Neuron (in vitro differentiated cells): ENCODE data around the gene TSSK6.

Experiments
- H2AFZ ChIP-seq: one replicate; pipeline ENCODE4 v1.6.1; 2013; ENCODE audit warnings: low read depth, mild to moderate bottlenecking, inconsistent platforms, low read length, moderate library complexity
- H3K27me3 ChIP-seq: one replicate; pipeline ENCODE4 v1.6.1; 2013; ENCODE audit warnings: low read length; ENCODE audit not compliant: insufficient read depth
- H3K36me3 ChIP-seq: one replicate; pipeline ENCODE4 v1.6.1; 2013; ENCODE audit warnings: low read length; ENCODE audit not compliant: insufficient read depth
- H3K4me1 ChIP-seq: one replicate; pipeline ENCODE4 v1.6.1; 2013; ENCODE audit warnings: low read length; ENCODE audit not compliant: insufficient read depth
- H3K4me3 ChIP-seq: 2 replicates; pipeline ENCODE4 v1.5.1; 2013; ENCODE audit warnings: mild to moderate bottlenecking, low read length, moderate library complexity
- H3K9me3 ChIP-seq: one replicate; pipeline ENCODE4 v1.6.1; 2013; ENCODE audit warnings: low read length

Gene TSSK6

GRCh38 chr19:19541616-19542015 is 26.3 kb upstream of the TSSK6 start:
- Histone ChIP-seq H3K27me3 (no peaks in the 10 kb centered on the region), H2AFZ (no peak overlapping the region), H3K9me3 (peaks cover 12% of the 10 kb centered on the region), H3K36me3 (peaks cover 4% of the 10 kb centered on the region), H3K4me1 (no peaks in the 10 kb centered on the region), H3K4me3 (no peak overlapping the region)

GRCh38 chr19:19540715-19541515 is 25.6 kb upstream of the TSSK6 start:
- H3K36me3 ChIP-seq: peaks cover 4% of the 10 kb centered on the region
- H3K4me3 ChIP-seq: no peak overlapping the region
- H3K27me3 ChIP-seq: no peaks in the 10 kb centered on the region
- peaks cover 12% of the 10 kb centered on the region for H3K9me3 ChIP-seq
- H3K4me1 ChIP-seq: no peaks in the 10 kb centered on the region
- no peak overlapping the region for H2AFZ ChIP-seq

- peaks cover 12% of the 10 kb centered on the region for H3K9me3 ChIP-seq
- H3K36me3 ChIP-seq: peaks cover 4% of the 10 kb centered on the region
- no peak overlapping the region for H2AFZ ChIP-seq
- H3K27me3 ChIP-seq: no peaks in the 10 kb centered on the region
- no peak overlapping the region for H3K4me3 ChIP-seq
- H3K4me1 ChIP-seq: no peaks in the 10 kb centered on the region
Observed at GRCh38 chr19:19540064-19540714, 24.8 kb upstream of the TSSK6 start.

GRCh38 chr19:19539698-19540063 is 24.3 kb upstream of the TSSK6 start:
- Histone ChIP-seq H3K4me3 (no peak overlapping the region), H2AFZ (no peak overlapping the region), H3K4me1 (no peaks in the 10 kb centered on the region), H3K36me3 (peaks cover 4% of the 10 kb centered on the region), H3K9me3 (peaks cover 8% of the 10 kb centered on the region), H3K27me3 (no peaks in the 10 kb centered on the region)

- peaks cover 4% of the 10 kb centered on the region for H3K36me3 ChIP-seq
- no peak overlapping the region for H3K4me3 ChIP-seq
- H2AFZ ChIP-seq: no peak overlapping the region
- peaks cover 6% of the 10 kb centered on the region for H3K9me3 ChIP-seq
- H3K27me3 ChIP-seq: no peaks in the 10 kb centered on the region
- H3K4me1 ChIP-seq: no peaks in the 10 kb centered on the region
Observed at GRCh38 chr19:19538785-19539166, 23.4 kb upstream of the TSSK6 start.

GRCh38 chr19:19538061-19538784 is 22.9 kb upstream of the TSSK6 start, which contains the start of gene CILP2:
Gene CILP2, plus strand, starts transcription at chr19:19538265. Its CDS starts 85 bp downstream, at chr19:19538350.
- Histone ChIP-seq H3K27me3 (no peaks in the 10 kb centered on the region), H3K36me3 (peaks cover 4% of the 10 kb centered on the region), H3K4me1 (no peaks in the 10 kb centered on the region), H2AFZ (no peak within 1 kb of the TSS), H3K9me3 (peaks cover 6% of the 10 kb centered on the region), H3K4me3 (no peak within 1 kb of the TSS)

- no peak overlapping the region for H3K4me3 ChIP-seq
- peaks cover 4% of the 10 kb centered on the region for H3K36me3 ChIP-seq
- no peaks in the 10 kb centered on the region for H3K4me1 ChIP-seq
- H3K9me3 ChIP-seq: peaks cover 4% of the 10 kb centered on the region
- H3K27me3 ChIP-seq: no peaks in the 10 kb centered on the region
- no peak overlapping the region for H2AFZ ChIP-seq
Observed at GRCh38 chr19:19537075-19538048, 22.0 kb upstream of the TSSK6 start.

GRCh38 chr19:19535311-19536191 is 20.2 kb upstream of the TSSK6 start:
- Histone ChIP-seq H2AFZ (no peak overlapping the region), H3K9me3 (no peaks in the 10 kb centered on the region), H3K4me1 (no peaks in the 10 kb centered on the region), H3K36me3 (peaks cover 13% of the 10 kb centered on the region), H3K27me3 (no peaks in the 10 kb centered on the region), H3K4me3 (no peak overlapping the region)

GRCh38 chr19:19534556-19535265 is 19.4 kb upstream of the TSSK6 start:
- Histone ChIP-seq H3K9me3 (no peaks in the 10 kb centered on the region), H3K27me3 (no peaks in the 10 kb centered on the region), H2AFZ (no peak overlapping the region), H3K36me3 (peaks cover 16% of the 10 kb centered on the region), H3K4me1 (no peaks in the 10 kb centered on the region), H3K4me3 (no peak overlapping the region)

GRCh38 chr19:19533841-19534240 is 18.5 kb upstream of the TSSK6 start:
- H3K4me1 ChIP-seq: no peaks in the 10 kb centered on the region
- H3K4me3 ChIP-seq: no peak overlapping the region
- peaks cover 21% of the 10 kb centered on the region for H3K36me3 ChIP-seq
- no peaks in the 10 kb centered on the region for H3K9me3 ChIP-seq
- H3K27me3 ChIP-seq: no peaks in the 10 kb centered on the region
- no peak overlapping the region for H2AFZ ChIP-seq

- Histone ChIP-seq H3K4me1 (no peaks in the 10 kb centered on the region), H3K36me3 (peaks cover 27% of the 10 kb centered on the region), H2AFZ (no peak overlapping the region), H3K9me3 (no peaks in the 10 kb centered on the region), H3K4me3 (no peak overlapping the region), H3K27me3 (no peaks in the 10 kb centered on the region)
Observed at GRCh38 chr19:19532806-19533701, 17.7 kb upstream of the TSSK6 start.
